PC-9 (cell line): ENCODE data around the gene SERTM2. TPM values are rescaled to one million over a fixed set of nuclear protein-coding genes. Genes with fewer than 3 reads are reported as not detected.

Experiments
- BruUV-seq: library from RNA; stranded (reverse); fragments of 400-500 nt; replicated peaks from 2 replicates; lab custom pipeline; 2021; lab: Mats Ljungman, UMichigan
- CTCF ChIA-PET: fragments of 300-600 bp; sonication (Branson Sonifier 250); formaldehyde crosslinking; loops from one replicate; lab custom pipeline; 2022; ENCODE audit warnings: antibody characterized with exemption; lab: Charles Lee
- POLR2A ChIA-PET: fragments of 300-600 bp; sonication (Branson Sonifier 250); formaldehyde crosslinking; loops from one replicate; lab custom pipeline; 2022; ENCODE audit warnings: antibody characterized with exemption; ENCODE audit not compliant: unreplicated experiment; lab: Charles Lee
- DNase-seq, 2 experiments: peaks; one replicate each; pipeline versions ENCODE4 v3.0.0 to v3.0.0-alpha.2; 2015 to 2022; ENCODE audit warnings: mixed read lengths in 1 of 2
- H2AFZ ChIP-seq: fragments of 200-600 bp; sonication (generic); 2 replicates; pipeline ENCODE4 v1.8.1; 2017; ENCODE audit warnings: antibody characterized with exemption
- H3F3A ChIP-seq: fragments of 200-600 bp; sonication (generic); 2 replicates; pipeline ENCODE4 v1.8.1; 2017; ENCODE audit warnings: antibody characterized with exemption, mild to moderate bottlenecking, low read depth; ENCODE audit not compliant: insufficient read depth
- H3K27ac ChIP-seq: fragments of 200-600 bp; sonication (generic); 2 replicates; pipeline ENCODE4 v1.6.1; 2016; ENCODE audit warnings: mixed run types
- H3K27me3 ChIP-seq: fragments of 200-600 bp; sonication (generic); 2 replicates; pipeline ENCODE4 v1.6.1; 2016; ENCODE audit warnings: low read depth, mixed run types; ENCODE audit not compliant: insufficient read depth
- H3K36me3 ChIP-seq: fragments of 200-600 bp; sonication (generic); 2 replicates; pipeline ENCODE4 v1.6.1; 2016; ENCODE audit warnings: low read depth, mixed run types
- H3K4me1 ChIP-seq: fragments of 200-600 bp; sonication (generic); replicated peaks from 2 replicates; pipeline ENCODE4 v1.6.1; 2016; ENCODE audit warnings: mixed run types; ENCODE audit not compliant: insufficient read depth
- H3K4me2 ChIP-seq: fragments of 200-600 bp; sonication (generic); 2 replicates; pipeline ENCODE4 v1.6.1; 2017; ENCODE audit warnings: mixed run types
- H3K4me3 ChIP-seq: fragments of 200-600 bp; sonication (generic); 2 replicates; pipeline ENCODE4 v1.6.1; 2016; ENCODE audit warnings: mixed run types
- H3K79me2 ChIP-seq: fragments of 200-600 bp; sonication (generic); 2 replicates; pipeline ENCODE4 v1.6.1; 2017; ENCODE audit warnings: low read depth, mixed run types
- H3K9me2 ChIP-seq: fragments of 200-600 bp; sonication (generic); 2 replicates; pipeline ENCODE4 v1.8.1; 2017; ENCODE audit warnings: mild to moderate bottlenecking; ENCODE audit not compliant: insufficient read depth
- H3K9me3 ChIP-seq: fragments of 200-600 bp; sonication (generic); 2 replicates; pipeline ENCODE4 v1.8.1; 2016; ENCODE audit warnings: low read depth; ENCODE audit not compliant: insufficient read depth
- H4K20me1 ChIP-seq: fragments of 200-600 bp; sonication (generic); 2 replicates; pipeline ENCODE4 v1.8.1; 2017; ENCODE audit not compliant: insufficient read depth
- EZH2 ChIP-seq: fragments of 200-600 bp; sonication (generic); IDR thresholded peaks from 2 replicates; pipeline ENCODE4 v1.8.0; 2017; ENCODE audit warnings: antibody characterized with exemption, low read depth
- intact Hi-C: fragments of 100-400 bp; cut with micrococcal nuclease; formaldehyde crosslinking; loops from one replicate; pipeline ENCODE4 v1.10.0; 2022; ENCODE audit not compliant: unreplicated experiment
- total RNA-seq: library from RNA; stranded (reverse); gene quantifications from 2 replicates; pipeline ENCODE4 v1.2.3, GENCODE V29; 2021
- TF ChIP-seq, protein P1 (sequence below): fragments of 200-600 bp; sonication (generic); conservative IDR thresholded peaks from 2 replicates; pipeline ENCODE4 v1.6.1; 2017; ENCODE audit warnings: mixed run types, antibody characterized with exemption, mild to moderate bottlenecking, moderate library complexity

Gene SERTM2
- total RNA-seq, 1 experiment from 2014 or later, result not detected

DNA sequence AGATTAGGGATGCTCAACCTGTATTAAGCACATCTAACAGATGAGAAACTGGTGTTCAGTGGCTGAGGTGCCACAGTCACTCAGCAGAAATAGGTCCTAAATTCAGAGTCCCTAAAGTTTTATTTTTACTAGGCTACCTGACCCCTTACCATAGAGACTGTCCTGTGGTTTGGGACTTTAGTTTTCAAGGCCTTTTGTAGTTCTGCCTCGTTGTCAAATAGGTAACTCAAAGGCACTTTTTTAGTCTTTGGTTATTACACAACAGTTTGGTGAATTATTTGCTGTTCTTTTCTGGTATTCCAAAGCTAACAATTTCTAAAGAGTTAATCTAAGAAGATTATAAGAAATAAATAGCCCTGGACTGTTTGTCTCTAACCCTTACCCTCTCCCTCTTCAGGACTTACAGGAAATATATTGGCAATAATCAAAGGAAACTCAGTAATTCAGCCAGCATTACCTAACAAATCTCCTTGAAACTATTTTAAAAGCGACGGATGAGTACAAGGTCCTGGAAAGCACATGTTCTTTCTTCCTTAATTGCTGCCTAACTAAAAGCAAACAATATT lies 12.8 kb upstream of the SERTM2 start:
- H3K27ac ChIP-seq, result no peak overlapping the region
- H2AFZ ChIP-seq, result no peak overlapping the region
- ChIA-PET POLR2A (no interaction called here), CTCF (no interaction called here)
- no peaks in the 10 kb centered on the region for H3F3A ChIP-seq
- no peaks in the 10 kb centered on the region for H3K4me1 ChIP-seq
- H3K36me3 ChIP-seq, result no peaks in the 10 kb centered on the region
- no peaks in the 10 kb centered on the region for H3K79me2 ChIP-seq
- no peaks in the 10 kb centered on the region for H3K9me2 ChIP-seq
- BruUV-seq, result no TSS peak
- H3K4me2 ChIP-seq, result no peak overlapping the region
- no peaks in the 10 kb centered on the region for H3K27me3 ChIP-seq
- TF ChIP-seq, protein P1, sequence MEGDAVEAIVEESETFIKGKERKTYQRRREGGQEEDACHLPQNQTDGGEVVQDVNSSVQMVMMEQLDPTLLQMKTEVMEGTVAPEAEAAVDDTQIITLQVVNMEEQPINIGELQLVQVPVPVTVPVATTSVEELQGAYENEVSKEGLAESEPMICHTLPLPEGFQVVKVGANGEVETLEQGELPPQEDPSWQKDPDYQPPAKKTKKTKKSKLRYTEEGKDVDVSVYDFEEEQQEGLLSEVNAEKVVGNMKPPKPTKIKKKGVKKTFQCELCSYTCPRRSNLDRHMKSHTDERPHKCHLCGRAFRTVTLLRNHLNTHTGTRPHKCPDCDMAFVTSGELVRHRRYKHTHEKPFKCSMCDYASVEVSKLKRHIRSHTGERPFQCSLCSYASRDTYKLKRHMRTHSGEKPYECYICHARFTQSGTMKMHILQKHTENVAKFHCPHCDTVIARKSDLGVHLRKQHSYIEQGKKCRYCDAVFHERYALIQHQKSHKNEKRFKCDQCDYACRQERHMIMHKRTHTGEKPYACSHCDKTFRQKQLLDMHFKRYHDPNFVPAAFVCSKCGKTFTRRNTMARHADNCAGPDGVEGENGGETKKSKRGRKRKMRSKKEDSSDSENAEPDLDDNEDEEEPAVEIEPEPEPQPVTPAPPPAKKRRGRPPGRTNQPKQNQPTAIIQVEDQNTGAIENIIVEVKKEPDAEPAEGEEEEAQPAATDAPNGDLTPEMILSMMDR, result no peak
- TF ChIP-seq EZH2, result no peak
- intact Hi-C loops, result no loop called here
- no peaks in the 10 kb centered on the region for H3K9me3 ChIP-seq
- DNase-seq, result no peak
- H3K4me3 ChIP-seq, result no peak overlapping the region
- H4K20me1 ChIP-seq, result no peaks in the 10 kb centered on the region

DNA sequence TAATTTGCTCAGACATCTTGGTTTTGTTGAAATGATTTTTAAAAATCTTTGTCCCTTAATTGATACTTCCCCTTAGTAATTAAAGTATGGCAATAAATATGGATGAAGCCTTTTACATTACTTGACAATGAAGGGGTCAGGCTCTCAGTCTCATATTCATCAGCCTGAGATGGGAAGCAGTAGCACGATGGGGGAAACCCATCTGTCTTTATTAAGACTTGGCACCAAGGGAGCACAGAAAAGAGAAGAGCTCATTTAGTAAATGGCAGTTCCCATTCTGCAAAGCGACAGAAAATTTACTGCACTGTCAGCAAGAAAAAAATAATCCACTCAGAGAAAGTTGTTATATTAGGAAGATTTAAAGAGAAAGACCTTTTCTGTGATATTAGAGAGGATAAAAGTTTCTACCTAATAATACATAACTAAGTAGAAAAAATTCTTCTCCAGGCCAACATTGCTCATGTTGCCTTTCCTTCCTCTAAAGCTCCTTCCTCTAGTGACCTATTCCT lies 7.9 kb upstream of the SERTM2 start:
- Histone ChIP-seq H3K36me3 (no peaks in the 10 kb centered on the region), H3F3A (no peaks in the 10 kb centered on the region), H3K4me3 (no peak overlapping the region), H3K4me1 (no peaks in the 10 kb centered on the region), H3K27ac (no peak overlapping the region), H3K9me3 (no peaks in the 10 kb centered on the region), H3K27me3 (no peaks in the 10 kb centered on the region), H4K20me1 (no peaks in the 10 kb centered on the region), H3K9me2 (no peaks in the 10 kb centered on the region), H2AFZ (no peak overlapping the region), H3K79me2 (no peaks in the 10 kb centered on the region), H3K4me2 (no peak overlapping the region)
- ChIA-PET CTCF (no interaction called here), POLR2A (no interaction called here)
- intact Hi-C loops, result no loop called here
- no peak for DNase-seq
- TF ChIP-seq, protein P1, result no peak
- no peak for TF ChIP-seq EZH2
- no TSS peak for BruUV-seq

DNA sequence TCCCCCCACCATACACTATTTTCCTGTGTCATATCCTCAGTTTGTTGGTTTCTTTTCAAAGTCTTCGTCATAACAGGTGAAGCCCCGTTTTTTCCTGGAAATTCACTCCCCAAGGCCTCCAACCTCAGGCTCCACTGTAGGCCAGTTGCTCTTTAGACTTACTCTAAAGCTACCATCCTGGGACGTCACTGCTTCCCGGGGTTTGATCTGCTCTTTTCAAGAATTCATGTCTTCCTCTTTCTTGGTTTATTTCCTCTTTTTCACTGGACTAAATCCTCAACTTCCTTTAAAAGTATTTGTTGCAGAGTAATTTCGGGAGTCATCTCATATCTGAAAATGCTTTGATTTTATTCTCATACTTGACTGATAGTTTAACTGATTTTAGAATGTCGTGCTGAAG lies 6.5 kb upstream of the SERTM2 start:
- no peaks in the 10 kb centered on the region for H3K9me2 ChIP-seq
- intact Hi-C loops, result no loop called here
- no peak overlapping the region for H2AFZ ChIP-seq
- no peaks in the 10 kb centered on the region for H3K36me3 ChIP-seq
- DNase-seq, result no peak
- H3K9me3 ChIP-seq, result no peaks in the 10 kb centered on the region
- H3K79me2 ChIP-seq, result no peaks in the 10 kb centered on the region
- H3K27me3 ChIP-seq, result no peaks in the 10 kb centered on the region
- CTCF ChIA-PET, result no interaction called here
- POLR2A ChIA-PET, result interaction anchor here (0.7 kb wide), 1 partner anchor 10 kb away, joined by 3 read pairs; no protein-coding TSS in a partner anchor
- H3K27ac ChIP-seq, result no peak overlapping the region
- H4K20me1 ChIP-seq, result no peaks in the 10 kb centered on the region
- no TSS peak for BruUV-seq
- H3K4me2 ChIP-seq, result no peak overlapping the region
- no peaks in the 10 kb centered on the region for H3K4me1 ChIP-seq
- no peak overlapping the region for H3K4me3 ChIP-seq
- H3F3A ChIP-seq, result no peaks in the 10 kb centered on the region
- no peak for TF ChIP-seq EZH2
- TF ChIP-seq, protein P1, result no peak
